Esophagus muscularis mucosa (tissue), 4 donors: ENCODE data around the gene PCDH1.

Experiments used
- CTCF ChIP-seq, 3 experiments: fragments of 200-600 bp in 2 of 3; fragments of 450-650 bp in 1 of 3; sonication (generic) in 2 of 3; IDR thresholded peaks; one replicate each; pipeline ENCODE4 v1.5.1; 2017 to 2019; ENCODE audit warnings: antibody characterized with exemption in 3 of 3, mild to moderate bottlenecking in 2 of 3, moderate library complexity in 1 of 3
- EP300 ChIP-seq: sonication (generic); formaldehyde crosslinking; IDR thresholded peaks from one replicate; pipeline ENCODE4 v1.6.1; 2017; ENCODE audit warnings: antibody characterized with exemption
- POLR2A ChIP-seq: fragments of 450-650 bp; IDR thresholded peaks from one replicate; pipeline ENCODE4 v1.6.1; 2017; ENCODE audit warnings: antibody characterized with exemption, moderate library complexity, mild to moderate bottlenecking, low read depth
- POLR2AphosphoS5 ChIP-seq, 2 donors: sonication (generic); formaldehyde crosslinking; IDR thresholded peaks; one replicate each; pipeline ENCODE4 v1.6.1; 2017; ENCODE audit warnings: antibody characterized with exemption in 2 of 2

- TF ChIP-seq POLR2AphosphoS5 (IDR thresholded peaks at IDR 0.05) (no peak), POLR2A (no peak), CTCF (IDR thresholded peaks at IDR 0.05) (no peak), EP300 (no peak)
These were observed 51.5 kb downstream of the PCDH1 start for GRCh38 chr5:141826674-141827073.
